Measurements from ENCODE around the gene GATB. TPM values are rescaled to one million over a fixed set of nuclear protein-coding genes. Genes with fewer than 3 reads are reported as not detected.

Gene GATB
- total and polyA plus RNA-seq, 12 donors, result 17.2 to 59.8 (median 36.6) TPM

DNA sequence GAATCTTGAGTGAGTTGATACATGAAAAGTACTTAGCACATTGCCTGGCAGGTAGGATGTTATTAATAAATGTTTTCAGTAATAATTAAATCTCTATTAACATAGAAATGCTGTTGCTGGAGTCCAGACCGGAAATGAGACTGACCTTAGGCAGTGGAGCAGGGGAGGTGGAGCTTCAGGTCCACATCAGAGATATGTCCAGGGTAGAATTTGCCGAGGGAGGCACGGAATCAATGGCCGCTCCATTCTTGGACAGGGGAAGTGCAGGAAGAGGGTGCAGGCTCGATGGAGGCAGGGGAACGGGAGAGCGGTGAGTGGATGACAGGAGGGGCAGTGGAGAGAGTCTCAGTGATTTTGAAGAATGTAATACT lies 107.3 kb downstream of the GATB start:
- intact Hi-C loops (cut with DNase I), result no loop called here
- DNase-seq, result no peak
- no peaks in the 10 kb centered on the region for H3K27me3 ChIP-seq
- no peaks in the 10 kb centered on the region for H3K36me3 ChIP-seq (replicated peaks in 1 of 2)
- H3K9me3 ChIP-seq (replicated peaks in 1 of 3), result no peaks in the 10 kb centered on the region
- WGBS, 4 donors, result 78 to 85% (median 81%) methylated on average over 7 of the region's 7 CpGs
- no peak for TF ChIP-seq POLR2A (IDR thresholded peaks at IDR 0.05)
- TF ChIP-seq, protein P1, sequence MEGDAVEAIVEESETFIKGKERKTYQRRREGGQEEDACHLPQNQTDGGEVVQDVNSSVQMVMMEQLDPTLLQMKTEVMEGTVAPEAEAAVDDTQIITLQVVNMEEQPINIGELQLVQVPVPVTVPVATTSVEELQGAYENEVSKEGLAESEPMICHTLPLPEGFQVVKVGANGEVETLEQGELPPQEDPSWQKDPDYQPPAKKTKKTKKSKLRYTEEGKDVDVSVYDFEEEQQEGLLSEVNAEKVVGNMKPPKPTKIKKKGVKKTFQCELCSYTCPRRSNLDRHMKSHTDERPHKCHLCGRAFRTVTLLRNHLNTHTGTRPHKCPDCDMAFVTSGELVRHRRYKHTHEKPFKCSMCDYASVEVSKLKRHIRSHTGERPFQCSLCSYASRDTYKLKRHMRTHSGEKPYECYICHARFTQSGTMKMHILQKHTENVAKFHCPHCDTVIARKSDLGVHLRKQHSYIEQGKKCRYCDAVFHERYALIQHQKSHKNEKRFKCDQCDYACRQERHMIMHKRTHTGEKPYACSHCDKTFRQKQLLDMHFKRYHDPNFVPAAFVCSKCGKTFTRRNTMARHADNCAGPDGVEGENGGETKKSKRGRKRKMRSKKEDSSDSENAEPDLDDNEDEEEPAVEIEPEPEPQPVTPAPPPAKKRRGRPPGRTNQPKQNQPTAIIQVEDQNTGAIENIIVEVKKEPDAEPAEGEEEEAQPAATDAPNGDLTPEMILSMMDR (IDR thresholded peaks at IDR 0.05), result no peak
- no peaks in the 10 kb centered on the region for H3K4me1 ChIP-seq (replicated peaks in 1 of 2)
- no peak overlapping the region for H3K4me3 ChIP-seq
- H3K27ac ChIP-seq, result peak overlapping the region in 1 of 5 donors; percentile 54

DNA sequence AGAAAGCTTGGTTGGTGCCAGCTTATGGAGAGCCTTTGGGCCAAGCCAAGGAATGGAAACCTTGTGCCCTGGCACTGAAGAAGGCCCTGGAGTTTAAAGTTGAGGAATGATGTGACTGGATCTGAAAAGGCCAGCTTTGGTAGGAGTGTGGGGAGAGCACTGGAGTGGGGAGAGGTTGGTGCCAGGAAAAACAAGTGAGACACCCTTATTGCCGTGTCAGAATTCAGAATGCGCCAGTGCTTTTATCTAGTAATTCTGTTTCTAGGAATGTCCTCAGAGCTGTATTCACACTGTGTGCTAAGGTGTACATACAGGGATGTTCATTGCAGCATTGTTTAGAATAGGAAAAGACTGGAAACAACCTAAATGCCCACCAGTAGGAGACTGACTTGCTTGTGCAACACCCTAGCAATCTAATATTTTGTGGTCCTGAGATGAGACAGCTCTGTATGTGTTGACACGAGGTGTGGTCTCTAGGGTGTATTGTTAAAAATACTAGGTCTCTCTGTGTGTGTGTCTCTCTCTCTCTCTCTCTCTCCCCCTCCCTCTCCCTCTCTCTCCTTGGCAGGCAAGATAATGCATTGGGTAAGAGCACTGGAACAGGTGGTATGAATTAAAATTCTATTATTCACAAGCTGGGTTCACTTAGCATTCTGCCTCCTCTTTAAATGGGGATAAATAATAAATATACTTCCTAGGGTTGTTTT lies 107.8 kb downstream of the GATB start:
- Histone ChIP-seq H3K27ac (peak overlapping the region in 1 of 5 donors; percentile 26), H3K36me3 (replicated peaks in 1 of 2) (no peaks in the 10 kb centered on the region), H3K4me1 (replicated peaks in 1 of 2) (no peaks in the 10 kb centered on the region), H3K27me3 (no peaks in the 10 kb centered on the region), H3K9me3 (replicated peaks in 1 of 3) (no peaks in the 10 kb centered on the region), H3K4me3 (no peak overlapping the region)
- DNase-seq, result no peak
- no peak for TF ChIP-seq POLR2A (IDR thresholded peaks at IDR 0.05)
- TF ChIP-seq, protein P1 (IDR thresholded peaks at IDR 0.05), result no peak
- WGBS, 4 donors, result 74 to 88% (median 79%) methylated on average over 3 of the region's 3 CpGs
- intact Hi-C loops (cut with DNase I), result no loop called here

DNA sequence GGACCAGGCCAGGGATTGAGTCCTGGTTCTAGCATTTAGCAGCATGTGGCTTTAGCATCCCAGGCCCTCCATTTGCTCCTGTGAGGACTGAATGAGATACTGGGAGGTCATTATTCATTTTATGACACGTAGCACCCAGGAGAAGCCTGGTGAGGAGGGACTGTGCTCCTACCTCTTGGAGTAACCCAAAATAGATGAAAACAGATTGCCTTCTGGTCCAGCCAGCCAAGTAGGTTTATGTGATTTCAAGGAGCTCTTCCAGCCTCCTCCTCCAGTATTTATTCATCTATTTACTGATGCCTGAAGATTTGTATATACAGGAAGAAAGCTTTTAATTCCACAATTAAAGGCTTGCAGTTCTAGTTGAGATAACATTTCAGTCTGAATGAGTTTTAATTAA lies 109.3 kb downstream of the GATB start:
- H3K27me3 ChIP-seq, result no peaks in the 10 kb centered on the region
- TF ChIP-seq, protein P1 (IDR thresholded peaks at IDR 0.05), result no peak
- TF ChIP-seq POLR2A (IDR thresholded peaks at IDR 0.05), result no peak
- no peaks in the 10 kb centered on the region for H3K4me1 ChIP-seq (replicated peaks in 1 of 2)
- DNase-seq, result no peak
- no peaks in the 10 kb centered on the region for H3K9me3 ChIP-seq (replicated peaks in 1 of 3)
- H3K4me3 ChIP-seq, result no peak overlapping the region
- intact Hi-C loops (cut with DNase I), result no loop called here
- WGBS, 4 donors, result 86 to 100% (median 99%) methylated on average over 1 of the region's 1 CpG
- H3K27ac ChIP-seq, result no peak overlapping the region
- H3K36me3 ChIP-seq (replicated peaks in 1 of 2), result no peaks in the 10 kb centered on the region

DNA sequence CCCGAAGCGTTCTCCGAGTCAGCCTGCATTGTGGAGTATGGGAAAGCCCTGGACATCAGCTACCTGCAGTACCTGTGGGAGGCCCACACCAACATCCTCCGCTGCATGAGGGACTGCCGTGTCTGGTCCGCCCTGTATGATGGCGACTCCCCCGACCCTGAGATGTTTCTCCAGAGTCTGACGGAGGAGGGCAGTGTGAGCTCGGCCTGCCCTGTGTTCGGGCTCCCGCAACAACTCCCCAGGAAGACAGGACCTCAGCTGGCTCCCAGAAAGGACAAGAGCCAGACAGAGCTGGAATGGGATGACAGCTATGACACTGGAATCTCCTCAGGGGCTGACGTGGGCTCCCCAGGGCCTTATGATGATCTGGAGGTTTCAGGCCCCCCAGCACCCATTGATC lies 111.3 kb downstream of the GATB start:
- no peak for TF ChIP-seq POLR2A (IDR thresholded peaks at IDR 0.05)
- intact Hi-C loops (cut with DNase I), result no loop called here
- Histone ChIP-seq H3K4me3 (no peak overlapping the region), H3K36me3 (replicated peaks in 1 of 2) (no peaks in the 10 kb centered on the region), H3K4me1 (replicated peaks in 1 of 2) (no peaks in the 10 kb centered on the region), H3K9me3 (replicated peaks in 1 of 3) (no peaks in the 10 kb centered on the region), H3K27me3 (no peaks in the 10 kb centered on the region), H3K27ac (no peak overlapping the region)
- DNase-seq, result no peak
- WGBS, 4 donors, result 85 to 94% (median 89%) methylated on average over 10 to 13 of the region's 13 CpGs

DNA sequence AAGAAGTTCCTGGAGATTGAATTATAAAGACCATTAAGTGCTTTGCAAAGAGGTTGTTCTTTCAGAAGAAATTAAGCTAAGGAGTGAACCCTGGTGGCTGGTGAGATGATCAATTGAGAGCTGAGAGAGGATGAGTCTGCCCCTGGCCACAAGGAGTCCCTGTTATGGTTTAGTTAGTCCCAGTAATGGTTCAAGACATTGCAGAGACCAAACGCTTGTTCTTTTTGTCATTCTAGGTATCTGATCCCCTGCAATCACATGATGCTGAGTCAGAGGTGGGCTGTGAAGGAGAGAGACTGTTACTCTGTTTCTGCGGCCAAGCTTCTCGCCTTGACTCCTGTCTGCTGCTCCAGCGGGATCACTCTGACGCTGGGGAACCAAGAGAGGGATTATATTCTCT lies 114.5 kb downstream of the GATB start:
- Histone ChIP-seq H3K9me3 (replicated peaks in 1 of 3) (no peaks in the 10 kb centered on the region), H3K36me3 (replicated peaks in 1 of 2) (no peaks in the 10 kb centered on the region), H3K4me3 (no peak overlapping the region), H3K4me1 (replicated peaks in 1 of 2) (no peaks in the 10 kb centered on the region), H3K27ac (no peak overlapping the region), H3K27me3 (no peaks in the 10 kb centered on the region)
- no peak for TF ChIP-seq POLR2A (IDR thresholded peaks at IDR 0.05)
- TF ChIP-seq, protein P1 (IDR thresholded peaks at IDR 0.05), result no peak
- WGBS, 4 donors, result 85 to 88% (median 88%) methylated on average over 5 of the region's 5 CpGs
- intact Hi-C loops (cut with DNase I), result no loop called here
- no peak for DNase-seq

All from adrenal gland (tissue), 12 donors.